Endothelial cell of umbilical vein (primary cell): ENCODE data around the gene CCDC167. TPM values are rescaled to one million over a fixed set of nuclear protein-coding genes. Genes with fewer than 3 reads are reported as not detected.

Source experiments
- BruUV-seq: library from RNA; stranded (reverse); fragments of 400-500 nt; replicated peaks from 2 replicates; lab custom pipeline; 2021; lab: Mats Ljungman, UMichigan
- CTCF ChIA-PET: fragments of 300-600, 350-600 bp; sonication (Branson Sonifier 250); formaldehyde crosslinking; loops from one replicate; lab custom pipeline; 2021; ENCODE audit warnings: antibody characterized with exemption, inconsistent platforms; lab: Charles Lee
- POLR2A ChIA-PET: fragments of 300-600, 350-600 bp; sonication (Branson Sonifier 250); formaldehyde crosslinking; loops from one replicate; lab custom pipeline; 2021; ENCODE audit warnings: antibody characterized with exemption, inconsistent platforms; lab: Charles Lee
- DNase-seq: peaks from one replicate; pipeline ENCODE4 v3.0.0-alpha.2; 2011; ENCODE audit warnings: low read depth, low spot score
- FAIRE-seq: peaks from 2 replicates; lab custom pipeline; 2011; peaks lifted over from hg19 to GRCh38; lab: Jason Lieb, UNC
- H2AFZ ChIP-seq: 2 replicates; pipeline ENCODE4 v1.6.0; 2012; ENCODE audit warnings: low read depth, low read length, control low read depth, inconsistent platforms
- H3K27ac ChIP-seq: 2 replicates; pipeline ENCODE4 v1.5.1; 2011; ENCODE audit warnings: low read depth, mild to moderate bottlenecking, control low read depth, low read length, moderate library complexity; ENCODE audit not compliant: insufficient read depth
- H3K27me3 ChIP-seq, 2 experiments: 2 replicates each; pipeline versions ENCODE4 v1.6.0 to v1.6.1; 2011; ENCODE audit warnings: low read length in 2 of 2, mixed read lengths in 1 of 2; ENCODE audit not compliant: control insufficient read depth in 2 of 2, insufficient read depth in 2 of 2
- H3K36me3 ChIP-seq, 2 experiments: 2 replicates in 1 of 2; 3 replicates in 1 of 2; pipeline ENCODE4 v1.5.1; 2011; ENCODE audit warnings: low read length in 2 of 2, mild to moderate bottlenecking in 1 of 2, moderate library complexity in 1 of 2; ENCODE audit not compliant: control insufficient read depth in 2 of 2, insufficient read depth in 2 of 2; ENCODE audit errors: extremely low read depth in 1 of 2
- H3K4me1 ChIP-seq: 3 replicates; pipeline ENCODE4 v1.5.1; 2011; ENCODE audit warnings: mild to moderate bottlenecking, low read length; ENCODE audit not compliant: control insufficient read depth, insufficient read depth; ENCODE audit errors: extremely low read depth
- H3K4me2 ChIP-seq: 2 replicates; pipeline ENCODE4 v1.6.1; 2011; ENCODE audit warnings: low read length, control low read depth, mixed read lengths; ENCODE audit not compliant: insufficient read depth
- H3K4me3 ChIP-seq, 3 experiments: fragments of 200-600 bp in 1 of 3; sonication (generic), shearing (Covaris generic) in 1 of 3; replicated peaks in 1 of 3; 2 replicates each; pipeline ENCODE4 v1.5.1; 2011 to 2016; ENCODE audit warnings: control low read depth in 3 of 3, low read length in 3 of 3, mild to moderate bottlenecking in 2 of 3, inconsistent platforms in 1 of 3, low read depth in 1 of 3, moderate library complexity in 1 of 3; ENCODE audit not compliant: insufficient read depth in 1 of 3
- H3K79me2 ChIP-seq: 2 replicates; pipeline ENCODE4 v1.6.0; 2012; ENCODE audit warnings: low read length, inconsistent platforms; ENCODE audit not compliant: control insufficient read depth, insufficient read depth
- H3K9ac ChIP-seq: replicated peaks from 2 replicates; pipeline ENCODE3; 2011; ENCODE audit warnings: low read length, control low read depth; ENCODE audit not compliant: insufficient read depth; ENCODE audit errors: extremely low read depth
- H3K9me1 ChIP-seq: replicated peaks from 3 replicates; pipeline ENCODE4 v1.6.0; 2011; ENCODE audit warnings: mild to moderate bottlenecking, low read length; ENCODE audit not compliant: control insufficient read depth, insufficient read depth; ENCODE audit errors: extremely low read depth
- H3K9me3 ChIP-seq: replicated peaks from 2 replicates; pipeline ENCODE4 v1.5.1; 2012; ENCODE audit warnings: low read length, inconsistent platforms; ENCODE audit not compliant: control insufficient read depth, insufficient read depth
- H4K20me1 ChIP-seq: replicated peaks from 2 replicates; pipeline ENCODE3; 2011; ENCODE audit warnings: mild to moderate bottlenecking, low read length; ENCODE audit not compliant: control insufficient read depth, insufficient read depth; ENCODE audit errors: extremely low read depth
- EZH2 ChIP-seq: IDR thresholded peaks from 2 replicates; pipeline ENCODE4 v1.6.1; 2012; ENCODE audit warnings: borderline replicate concordance, low read depth, mild to moderate bottlenecking, moderate library complexity, low read length, inconsistent platforms; ENCODE audit not compliant: severe bottlenecking
- FOS ChIP-seq: IDR thresholded peaks from 2 replicates; pipeline ENCODE4 v1.6.1; 2011; ENCODE audit warnings: mild to moderate bottlenecking, low read length, moderate library complexity, borderline replicate concordance; ENCODE audit not compliant: insufficient read depth
- GATA2 ChIP-seq: IDR thresholded peaks from 2 replicates; pipeline ENCODE4 v1.7.0; 2011; ENCODE audit warnings: low read depth, mild to moderate bottlenecking, moderate library complexity, mixed read lengths, low read length; ENCODE audit not compliant: insufficient read length, insufficient read depth
- JUN ChIP-seq: IDR thresholded peaks from 2 replicates; pipeline ENCODE4 v1.6.1; 2011; ENCODE audit warnings: borderline replicate concordance, low read depth; ENCODE audit not compliant: insufficient read length, insufficient read depth
- MYC ChIP-seq: IDR thresholded peaks from one replicate; pipeline ENCODE4 v1.6.1; 2011; ENCODE audit warnings: mild to moderate bottlenecking, low read depth, low read length
- POLR2A ChIP-seq: IDR thresholded peaks from 2 replicates; pipeline ENCODE4 v1.6.1; 2012; ENCODE audit warnings: low read depth, mild to moderate bottlenecking, control low read depth, low read length
- POLR2AphosphoS5 ChIP-seq: IDR thresholded peaks from 2 replicates; pipeline ENCODE4 v1.6.1; 2012; ENCODE audit warnings: low read depth, mild to moderate bottlenecking, control low read depth, low read length, moderate library complexity; ENCODE audit not compliant: insufficient read depth
- dilution Hi-C: fragments of 300-500 bp; cut with MboI; formaldehyde crosslinking; loops from one replicate; pipeline ENCODE4 v1.15.0; 2019; ENCODE audit warnings: low sequenced_read_pairs; ENCODE audit not compliant: extremely low pct_ligation_motif_present
- intact Hi-C: fragments of 100-400 bp; cut with micrococcal nuclease; formaldehyde crosslinking; loops from one replicate; pipeline ENCODE4 v1.10.0; 2022
- polyA plus RNA-seq, 4 experiments: library from polyadenylated mRNA; depleted of rRNA in 3 of 4; stranded (reverse) in 3 of 4; unstranded in 1 of 4; fragments of >200 nt; gene quantifications; 2 replicates each; pipeline versions ENCODE4 v1.2.1 to v1.2.3, GENCODE V29; 2011 to 2012; ENCODE audit warnings: missing spikeins in 1 of 4
- total RNA-seq: library from RNA; stranded (reverse); gene quantifications from 2 replicates; pipeline ENCODE4 v1.2.3, GENCODE V29; 2021
- TF ChIP-seq, protein P1 (sequence below), 2 donors: IDR thresholded peaks; 1 replicate in 1 of 2; 2 replicates in 1 of 2; pipeline ENCODE4 v1.5.1; 2011; ENCODE audit warnings: low read length in 2 of 2, mild to moderate bottlenecking in 2 of 2, moderate library complexity in 2 of 2, control low read depth in 1 of 2, inconsistent platforms in 1 of 2, low read depth in 1 of 2; ENCODE audit not compliant: insufficient read depth in 1 of 2; ENCODE audit errors: extremely low read depth in 1 of 2
- TF ChIP-seq, protein P2 (sequence below): IDR thresholded peaks from 2 replicates; pipeline ENCODE4 v1.6.1; 2011; ENCODE audit not compliant: insufficient read depth, insufficient read length

The CCDC167 gene
- total and polyA plus RNA-seq, 2 donors (not counting 3 experiments of a cell fraction or from before 2014, with no cell fraction given) = 46.6 to 105 TPM

DNA sequence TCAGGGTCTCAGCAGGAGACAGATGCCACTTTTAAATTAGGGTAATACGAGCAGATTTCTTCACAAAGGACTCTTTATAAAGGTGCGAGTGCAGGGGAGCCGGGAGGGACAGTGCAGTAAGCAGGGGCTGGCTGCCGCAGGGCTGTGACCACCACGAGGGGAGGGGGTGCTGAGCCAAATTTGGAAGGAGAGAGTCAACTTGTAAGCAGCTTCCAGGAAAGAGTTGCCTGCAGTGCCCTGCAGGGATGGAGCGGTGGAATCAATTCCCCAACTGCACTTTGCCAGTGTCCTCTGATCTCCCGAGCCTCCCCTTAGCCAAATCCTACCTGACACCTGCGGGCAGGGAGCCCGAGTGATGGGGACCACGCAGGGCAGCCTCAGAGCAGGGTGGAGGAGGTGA is 13.9 kb upstream of the CCDC167 start:
- FAIRE-seq (no peak), DNase-seq (no peak)
- Histone ChIP-seq H3K9me3 (no peaks in the 10 kb centered on the region), H3K27ac (no peak overlapping the region), H3K4me2 (no peak overlapping the region), H3K27me3 (peaks cover 25 to 36% of the 10 kb centered on the region in 2 experiments), H3K4me1 (no peaks in the 10 kb centered on the region), H3K79me2 (no peaks in the 10 kb centered on the region), H2AFZ (no peak overlapping the region), H3K9me1 (no peaks in the 10 kb centered on the region), H4K20me1 (no peaks in the 10 kb centered on the region), H3K36me3 (no peaks in the 10 kb centered on the region), H3K4me3 (no peak overlapping the region), H3K9ac (no peak overlapping the region)
- CTCF ChIA-PET = interaction anchor here (0.8 to 2.3 kb wide), 3 partner anchors 18 to 52 kb away, joined by 3 to 6 read pairs (median 3); no protein-coding TSS in a partner anchor
- BruUV-seq = no TSS peak
- POLR2A ChIA-PET = no interaction called here
- dilution Hi-C loops = no loop called here
- intact Hi-C loops = no loop called here
- no peak for TF ChIP-seq JUN
- no peak for TF ChIP-seq GATA2
- TF ChIP-seq FOS = no peak
- TF ChIP-seq, protein P1, sequence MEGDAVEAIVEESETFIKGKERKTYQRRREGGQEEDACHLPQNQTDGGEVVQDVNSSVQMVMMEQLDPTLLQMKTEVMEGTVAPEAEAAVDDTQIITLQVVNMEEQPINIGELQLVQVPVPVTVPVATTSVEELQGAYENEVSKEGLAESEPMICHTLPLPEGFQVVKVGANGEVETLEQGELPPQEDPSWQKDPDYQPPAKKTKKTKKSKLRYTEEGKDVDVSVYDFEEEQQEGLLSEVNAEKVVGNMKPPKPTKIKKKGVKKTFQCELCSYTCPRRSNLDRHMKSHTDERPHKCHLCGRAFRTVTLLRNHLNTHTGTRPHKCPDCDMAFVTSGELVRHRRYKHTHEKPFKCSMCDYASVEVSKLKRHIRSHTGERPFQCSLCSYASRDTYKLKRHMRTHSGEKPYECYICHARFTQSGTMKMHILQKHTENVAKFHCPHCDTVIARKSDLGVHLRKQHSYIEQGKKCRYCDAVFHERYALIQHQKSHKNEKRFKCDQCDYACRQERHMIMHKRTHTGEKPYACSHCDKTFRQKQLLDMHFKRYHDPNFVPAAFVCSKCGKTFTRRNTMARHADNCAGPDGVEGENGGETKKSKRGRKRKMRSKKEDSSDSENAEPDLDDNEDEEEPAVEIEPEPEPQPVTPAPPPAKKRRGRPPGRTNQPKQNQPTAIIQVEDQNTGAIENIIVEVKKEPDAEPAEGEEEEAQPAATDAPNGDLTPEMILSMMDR (IDR thresholded peaks at IDR 0.05; ENCODE audit: extremely low read depth in 1 of 2, insufficient read depth in 1 of 2, low read depth in 1 of 2, low read length in 2 of 2) = no peak
- TF ChIP-seq MYC = no peak
- TF ChIP-seq EZH2 = no peak
- TF ChIP-seq, protein P2, sequence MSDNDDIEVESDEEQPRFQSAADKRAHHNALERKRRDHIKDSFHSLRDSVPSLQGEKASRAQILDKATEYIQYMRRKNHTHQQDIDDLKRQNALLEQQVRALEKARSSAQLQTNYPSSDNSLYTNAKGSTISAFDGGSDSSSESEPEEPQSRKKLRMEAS = no peak
- no peak for TF ChIP-seq POLR2A
- no peak for TF ChIP-seq POLR2AphosphoS5
